ENCODE results near the gene PRKG1. TPM values are rescaled to one million over a fixed set of nuclear protein-coding genes. Genes with fewer than 3 reads are reported as not detected.

The PRKG1 gene
- total and polyA plus RNA-seq, 2 donors (not counting 1 experiment from before 2014, with no cell fraction given), result not detected

GRCh38 chr10:51082857-51083256, 8.6 kb downstream of the PRKG1 start:
- no peaks in the 10 kb centered on the region for H3K4me1 ChIP-seq (ENCODE audit: control insufficient read depth in 2 of 2, insufficient read depth in 2 of 2, low read length in 2 of 2)
- no peak overlapping the region for H3K27ac Mint-ChIP-seq
- H4K20me1 ChIP-seq (ENCODE audit: control insufficient read depth, insufficient read depth, low read length, poor library complexity, severe bottlenecking), result no peaks in the 10 kb centered on the region
- no peak for ATAC-seq (ENCODE audit: low read depth)
- no peak for DNase-seq
- H3K27me3 ChIP-seq (replicated peaks in 1 of 4; ENCODE audit: control extremely low read depth in 1 of 4, control insufficient read depth in 3 of 4, insufficient read depth in 4 of 4, low read length in 3 of 4), result no peaks in the 10 kb centered on the region
- no peak for TF ChIP-seq EZH2 (IDR thresholded peaks at IDR 0.05; ENCODE audit: borderline replicate concordance, insufficient read depth, low read depth, low read length, poor library complexity, severe bottlenecking)
- TF ChIP-seq, protein P1, sequence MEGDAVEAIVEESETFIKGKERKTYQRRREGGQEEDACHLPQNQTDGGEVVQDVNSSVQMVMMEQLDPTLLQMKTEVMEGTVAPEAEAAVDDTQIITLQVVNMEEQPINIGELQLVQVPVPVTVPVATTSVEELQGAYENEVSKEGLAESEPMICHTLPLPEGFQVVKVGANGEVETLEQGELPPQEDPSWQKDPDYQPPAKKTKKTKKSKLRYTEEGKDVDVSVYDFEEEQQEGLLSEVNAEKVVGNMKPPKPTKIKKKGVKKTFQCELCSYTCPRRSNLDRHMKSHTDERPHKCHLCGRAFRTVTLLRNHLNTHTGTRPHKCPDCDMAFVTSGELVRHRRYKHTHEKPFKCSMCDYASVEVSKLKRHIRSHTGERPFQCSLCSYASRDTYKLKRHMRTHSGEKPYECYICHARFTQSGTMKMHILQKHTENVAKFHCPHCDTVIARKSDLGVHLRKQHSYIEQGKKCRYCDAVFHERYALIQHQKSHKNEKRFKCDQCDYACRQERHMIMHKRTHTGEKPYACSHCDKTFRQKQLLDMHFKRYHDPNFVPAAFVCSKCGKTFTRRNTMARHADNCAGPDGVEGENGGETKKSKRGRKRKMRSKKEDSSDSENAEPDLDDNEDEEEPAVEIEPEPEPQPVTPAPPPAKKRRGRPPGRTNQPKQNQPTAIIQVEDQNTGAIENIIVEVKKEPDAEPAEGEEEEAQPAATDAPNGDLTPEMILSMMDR (IDR thresholded peaks at IDR 0.05), result no peak
- H3K9me3 Mint-ChIP-seq (ENCODE audit: insufficient read depth), result no peaks in the 10 kb centered on the region
- H3K4me3 Mint-ChIP-seq, result no peak overlapping the region
- H3K9ac ChIP-seq (ENCODE audit: low read length), result no peak overlapping the region
- no peaks in the 10 kb centered on the region for H3K79me2 ChIP-seq (ENCODE audit: control insufficient read depth, insufficient read depth, low read length)
- ChIA-PET CTCF (no interaction called here), POLR2A (no interaction called here)
- H3K9me3 ChIP-seq (ENCODE audit: control extremely low read depth in 1 of 3, control insufficient read depth in 2 of 3, insufficient read depth in 1 of 3, low read length in 2 of 3), result no peaks in the 10 kb centered on the region
- intact Hi-C loops (cut with micrococcal nuclease), result no loop called here
- no peaks in the 10 kb centered on the region for H3K4me1 Mint-ChIP-seq
- no peak overlapping the region for H3K4me3 ChIP-seq (ENCODE audit: control extremely low read depth in 1 of 5, extremely low read depth in 1 of 5, insufficient read depth in 1 of 5, low read depth in 2 of 5, low read length in 4 of 5)
- H3K36me3 ChIP-seq (replicated peaks in 1 of 2; ENCODE audit: control extremely low read depth in 1 of 2, control insufficient read depth in 1 of 2, extremely low read depth in 1 of 2, insufficient read depth in 2 of 2, low read length in 1 of 2), result no peaks in the 10 kb centered on the region
- no peak overlapping the region for H2AFZ ChIP-seq (ENCODE audit: insufficient read depth, low read depth, low read length, poor library complexity, severe bottlenecking)
- no peak overlapping the region for H3K27ac ChIP-seq (ENCODE audit: low read length in 2 of 2)
- H3K4me2 ChIP-seq (replicated peaks; ENCODE audit: low read depth, low read length, poor library complexity, severe bottlenecking), result no peak overlapping the region
- H3K27me3 Mint-ChIP-seq, result peaks cover 22% of the 10 kb centered on the region

- ChIA-PET CTCF (no interaction called here), POLR2A (no interaction called here)
- no peak overlapping the region for H3K27ac ChIP-seq (ENCODE audit: low read length in 2 of 2)
- H3K27me3 Mint-ChIP-seq, result peaks cover 22% of the 10 kb centered on the region
- H3K79me2 ChIP-seq (ENCODE audit: control insufficient read depth, insufficient read depth, low read length), result no peaks in the 10 kb centered on the region
- no peak overlapping the region for H3K4me3 ChIP-seq (ENCODE audit: control extremely low read depth in 1 of 5, extremely low read depth in 1 of 5, insufficient read depth in 1 of 5, low read depth in 2 of 5, low read length in 4 of 5)
- intact Hi-C loops (cut with micrococcal nuclease), result no loop called here
- H3K4me1 Mint-ChIP-seq, result no peaks in the 10 kb centered on the region
- no peaks in the 10 kb centered on the region for H3K4me1 ChIP-seq (ENCODE audit: control insufficient read depth in 2 of 2, insufficient read depth in 2 of 2, low read length in 2 of 2)
- H3K27ac Mint-ChIP-seq, result no peak overlapping the region
- TF ChIP-seq EZH2 (IDR thresholded peaks at IDR 0.05; ENCODE audit: borderline replicate concordance, insufficient read depth, low read depth, low read length, poor library complexity, severe bottlenecking), result no peak
- TF ChIP-seq, protein P1 (IDR thresholded peaks at IDR 0.05), result no peak
- ATAC-seq (ENCODE audit: low read depth) (no peak), DNase-seq (no peak)
- WGBS (ENCODE audit: insufficient coverage), result 75% methylated on average over 4 of the region's 6 CpGs
- no peaks in the 10 kb centered on the region for H3K27me3 ChIP-seq (replicated peaks in 1 of 4; ENCODE audit: control extremely low read depth in 1 of 4, control insufficient read depth in 3 of 4, insufficient read depth in 4 of 4, low read length in 3 of 4)
- no peak overlapping the region for H3K9ac ChIP-seq (ENCODE audit: low read length)
- H3K36me3 ChIP-seq (replicated peaks in 1 of 2; ENCODE audit: control extremely low read depth in 1 of 2, control insufficient read depth in 1 of 2, extremely low read depth in 1 of 2, insufficient read depth in 2 of 2, low read length in 1 of 2), result no peaks in the 10 kb centered on the region
- H3K9me3 ChIP-seq (ENCODE audit: control extremely low read depth in 1 of 3, control insufficient read depth in 2 of 3, insufficient read depth in 1 of 3, low read length in 2 of 3), result no peaks in the 10 kb centered on the region
- H4K20me1 ChIP-seq (ENCODE audit: control insufficient read depth, insufficient read depth, low read length, poor library complexity, severe bottlenecking), result no peaks in the 10 kb centered on the region
- H3K4me2 ChIP-seq (replicated peaks; ENCODE audit: low read depth, low read length, poor library complexity, severe bottlenecking), result no peak overlapping the region
- no peaks in the 10 kb centered on the region for H3K9me3 Mint-ChIP-seq (ENCODE audit: insufficient read depth)
- no peak overlapping the region for H2AFZ ChIP-seq (ENCODE audit: insufficient read depth, low read depth, low read length, poor library complexity, severe bottlenecking)
- no peak overlapping the region for H3K4me3 Mint-ChIP-seq
Observed at GRCh38 chr10:51083356-51083853, 9.1 kb downstream of the PRKG1 start.

Measured in B cell (primary cell).